Activated T-helper 1 cell treated with anti-CD3 and anti-CD28 coated beads, Interleukin-2, amount 50 U/mL, for 16 hours (primary cell): ENCODE results near the gene MARCHF3.
"Not testable (repeated sequence)": the region's sequence is repeated elsewhere in the genome, so short reads cannot be mapped to it uniquely, and the experiment has no call there.

Source experiments
- DNase-seq, 2 donors: peaks; one replicate each; pipeline ENCODE4 v3.0.0-alpha.2; 2020; ENCODE audit warnings: low read depth in 1 of 2, low spot score in 1 of 2

Gene MARCHF3

DNA sequence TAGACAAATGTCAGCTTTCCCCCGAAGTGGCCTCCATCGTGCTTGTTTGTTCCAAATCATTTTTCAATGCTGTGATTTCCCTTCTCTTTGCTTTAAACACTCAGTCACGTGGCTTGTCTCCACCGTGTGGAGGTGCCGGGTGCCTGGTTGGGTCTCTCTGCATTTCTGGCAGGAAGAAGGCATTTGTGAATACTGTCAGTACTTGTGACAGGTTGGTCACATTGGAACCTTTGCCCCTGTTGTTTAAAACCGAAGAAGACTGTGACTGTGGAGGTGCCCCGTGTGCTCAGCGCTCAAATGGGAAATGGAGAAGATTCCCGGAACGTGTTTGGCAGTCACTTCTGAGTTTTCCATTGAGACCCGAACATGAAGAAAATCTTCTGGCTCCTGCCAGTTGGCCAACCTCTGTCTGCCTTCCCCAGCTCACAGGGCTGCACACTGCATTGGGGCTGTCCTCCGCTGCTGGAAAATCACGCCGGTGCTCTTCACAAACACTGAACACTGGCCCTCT lies 178.8 kb downstream of the MARCHF3 start:
- DNase-seq, result no peak

DNA sequence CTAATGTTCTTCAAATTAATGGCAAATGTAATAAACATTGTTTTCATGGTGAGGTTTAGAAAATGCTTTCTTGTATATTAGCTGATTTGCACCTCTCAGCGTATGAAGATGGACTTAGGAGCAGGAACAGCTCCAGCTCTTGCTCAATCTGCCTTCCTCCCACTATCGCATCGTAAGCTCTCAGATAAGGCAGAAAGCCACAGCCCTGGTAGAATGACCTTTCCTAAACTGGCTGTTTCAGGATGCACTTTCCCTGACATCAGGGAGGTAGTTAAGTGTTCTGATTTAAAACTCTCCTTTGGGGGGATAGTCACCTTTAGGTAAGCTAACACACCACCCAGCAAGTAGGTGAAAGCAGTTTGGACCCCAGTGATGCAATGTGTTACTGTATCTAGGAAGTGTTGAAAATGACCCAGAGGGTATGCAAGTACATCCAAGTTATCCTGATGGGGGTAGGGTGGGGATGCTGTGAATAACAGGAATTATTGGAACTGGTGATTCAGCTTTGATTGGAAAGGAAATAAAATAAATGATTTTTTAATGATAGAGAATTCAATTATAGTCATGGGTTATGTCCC lies 181.2 kb downstream of the MARCHF3 start:
- DNase-seq, result no peak

DNA sequence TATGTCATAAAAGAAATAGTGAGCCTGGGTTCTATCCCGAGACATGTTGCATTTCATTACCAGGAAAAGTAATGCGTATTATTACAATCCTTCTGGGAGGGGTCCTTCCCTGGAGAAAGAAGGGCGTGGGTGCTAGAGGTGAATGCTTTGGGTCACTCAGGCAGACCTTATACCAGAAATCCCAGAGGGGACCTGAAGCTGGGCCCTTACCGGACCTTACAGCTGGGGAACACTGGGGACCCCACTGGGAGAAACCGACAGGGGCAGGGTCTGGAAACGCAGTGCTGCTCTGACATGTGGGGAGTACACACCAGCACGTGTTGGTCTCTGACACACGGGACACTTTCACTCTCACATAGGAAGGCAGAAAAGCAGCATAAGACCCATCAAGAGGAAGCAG lies 182.1 kb downstream of the MARCHF3 start:
- DNase-seq, result no peak

DNA sequence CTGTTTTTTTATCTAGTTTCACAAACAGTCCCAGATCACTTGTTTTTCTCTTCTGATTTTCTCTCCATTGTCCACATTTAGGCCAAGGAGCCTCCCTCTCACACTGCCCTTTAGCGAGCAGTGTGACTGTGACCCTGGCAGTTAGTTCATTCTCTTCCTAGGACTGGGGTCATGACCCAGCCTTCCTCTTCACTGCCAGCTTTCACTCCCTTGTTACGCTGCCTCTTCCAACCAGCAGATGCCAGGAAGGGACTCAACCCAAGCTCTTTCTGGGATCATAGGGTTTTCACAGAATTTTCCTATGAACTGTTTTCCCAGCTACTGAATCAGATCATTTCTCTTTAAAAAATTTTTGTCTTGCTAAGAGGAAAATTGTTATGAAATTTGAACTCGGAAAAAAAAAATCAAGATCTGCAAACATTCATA lies 182.5 kb downstream of the MARCHF3 start:
- no peak for DNase-seq

DNA sequence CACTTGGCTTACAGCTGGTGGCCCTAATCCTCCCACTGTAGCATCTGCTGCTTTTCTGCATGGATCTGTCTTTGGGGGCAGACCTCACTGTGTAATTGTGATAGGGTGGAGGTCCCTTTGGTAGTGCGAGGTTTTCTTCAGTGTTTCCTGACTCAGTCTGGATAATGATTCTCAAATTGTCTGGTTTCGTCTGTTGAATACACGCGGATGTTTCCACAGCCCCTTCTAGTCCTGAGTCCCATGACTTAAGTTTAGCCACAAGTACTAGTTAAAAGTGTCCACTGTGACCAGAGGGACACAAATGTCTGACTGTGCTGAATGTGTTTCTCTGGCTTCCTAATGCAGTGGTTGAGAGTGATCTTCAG lies 182.9 kb downstream of the MARCHF3 start:
- DNase-seq, result no peak

DNA sequence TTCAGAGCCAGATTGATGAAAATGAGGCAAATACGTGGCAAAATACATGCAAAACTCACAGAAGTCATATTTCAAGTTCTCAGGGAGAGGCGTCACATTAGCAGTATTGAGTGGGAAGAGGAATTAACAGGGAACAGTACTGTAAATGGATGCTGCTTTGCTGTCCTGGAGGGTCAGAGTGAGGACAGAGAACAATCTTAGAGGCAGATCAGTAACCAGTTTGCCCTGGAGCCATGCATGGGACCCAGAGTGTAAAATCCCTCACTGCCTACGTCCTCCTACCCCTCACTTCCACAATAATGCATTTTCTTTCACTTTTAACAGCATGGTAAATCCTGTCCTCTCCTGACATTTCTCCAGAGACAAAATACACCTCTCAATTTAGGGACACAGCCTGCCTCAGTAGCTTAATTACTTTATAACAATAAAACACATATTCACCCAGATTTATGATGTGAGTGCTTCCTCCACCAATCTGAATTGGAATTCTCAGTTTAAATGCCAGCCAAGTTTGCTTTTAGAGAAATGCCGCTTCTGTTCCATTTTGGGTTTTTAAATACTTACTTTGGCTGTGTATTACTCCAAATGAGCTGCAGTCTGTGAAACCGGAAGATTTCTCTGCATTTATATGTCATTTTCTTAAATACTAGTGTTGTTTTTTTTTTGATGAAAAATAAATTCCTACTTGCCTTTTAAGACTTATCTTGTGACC lies 183.5 kb downstream of the MARCHF3 start:
- DNase-seq, result no peak

DNA sequence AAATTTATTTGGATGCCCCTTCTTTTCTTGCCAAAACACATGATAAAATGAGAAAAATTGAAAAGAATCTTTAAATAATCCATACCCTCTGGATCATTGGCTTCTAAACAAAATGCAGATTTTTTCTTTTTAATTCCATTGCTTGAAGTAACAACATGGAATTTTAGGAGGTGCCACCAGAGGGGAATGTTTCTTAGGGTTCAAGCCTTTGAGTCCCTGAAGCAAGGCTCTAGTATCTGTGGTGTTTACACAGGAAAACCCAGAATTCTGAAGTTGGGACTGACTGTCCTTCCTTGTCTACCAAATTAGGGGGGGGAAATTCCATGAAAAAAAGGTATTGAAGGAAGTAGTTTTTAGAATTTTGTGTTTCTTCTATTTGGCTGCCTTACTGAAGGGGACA lies 184.0 kb downstream of the MARCHF3 start:
- no peak for DNase-seq

DNA sequence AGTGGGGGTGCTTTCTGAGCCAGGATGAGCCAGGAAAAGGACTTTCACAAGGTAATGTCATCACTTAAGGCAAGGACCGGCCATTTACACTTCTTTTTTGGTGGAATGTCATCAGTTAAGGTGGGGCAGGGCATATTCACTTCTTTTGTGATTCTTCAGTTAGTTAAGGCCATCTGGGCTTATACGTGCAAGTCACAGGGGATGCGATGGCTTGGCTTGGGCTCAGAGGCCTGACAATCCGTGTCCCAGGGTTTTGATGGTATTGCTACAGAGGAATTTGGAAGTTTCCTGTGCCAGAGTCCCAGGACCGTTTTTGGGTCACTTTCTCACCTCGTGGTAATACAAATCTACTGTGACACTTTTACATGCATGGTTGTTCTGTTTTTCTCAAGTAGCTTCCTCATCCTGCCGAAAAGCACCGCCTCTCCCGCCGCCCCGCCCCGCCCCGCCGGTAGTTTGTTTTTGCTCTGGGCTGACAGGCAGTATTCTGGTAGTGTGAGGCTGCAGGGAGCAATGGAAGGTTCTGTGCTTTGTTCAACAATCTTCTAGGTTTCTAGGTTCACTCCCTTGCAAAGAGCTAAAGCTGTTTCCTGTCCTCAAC lies 184.8 kb downstream of the MARCHF3 start:
- peak; percentile 17 to 45 for DNase-seq

DNA sequence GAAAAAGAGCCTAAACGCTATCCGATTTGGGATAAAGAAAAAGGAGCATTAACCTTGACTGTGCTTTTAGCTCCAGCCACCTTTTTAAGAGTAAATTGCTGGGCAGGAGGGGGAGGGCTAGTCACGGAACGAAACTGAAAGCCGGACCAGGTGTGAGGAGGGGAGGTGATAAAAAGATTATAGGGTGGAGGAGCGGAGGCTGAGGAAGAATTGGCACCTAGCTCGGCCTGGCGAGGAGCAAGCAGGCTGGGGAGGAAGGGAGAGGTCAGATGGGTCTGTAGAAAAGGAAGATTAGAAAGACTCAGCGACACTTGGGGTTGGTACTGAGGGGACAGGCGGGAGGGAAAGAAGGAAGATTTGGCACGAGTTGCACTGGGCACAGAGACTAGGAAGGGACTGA lies 187.0 kb downstream of the MARCHF3 start:
- DNase-seq, result not testable (repeated sequence)

DNA sequence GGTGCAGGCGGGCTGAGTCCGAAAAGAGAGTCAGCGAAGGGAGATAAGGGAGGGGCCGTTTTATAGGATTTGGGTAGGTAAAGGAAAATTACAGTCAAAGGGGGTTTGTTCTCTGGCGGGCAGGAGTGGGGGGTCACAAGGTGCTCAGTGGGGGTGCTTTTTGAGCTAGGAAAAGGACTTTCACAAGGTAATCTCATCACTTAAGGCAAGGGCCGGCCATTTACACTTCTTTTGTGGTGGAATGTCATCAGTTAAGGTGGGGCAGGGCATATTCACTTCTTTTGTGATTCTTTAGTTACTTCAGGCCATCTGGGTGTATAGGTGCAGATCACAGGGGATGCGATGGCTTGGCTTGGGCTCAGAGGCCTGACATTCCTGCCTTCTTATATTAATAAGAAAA lies 191.0 kb downstream of the MARCHF3 start:
- not testable (repeated sequence) for DNase-seq

DNA sequence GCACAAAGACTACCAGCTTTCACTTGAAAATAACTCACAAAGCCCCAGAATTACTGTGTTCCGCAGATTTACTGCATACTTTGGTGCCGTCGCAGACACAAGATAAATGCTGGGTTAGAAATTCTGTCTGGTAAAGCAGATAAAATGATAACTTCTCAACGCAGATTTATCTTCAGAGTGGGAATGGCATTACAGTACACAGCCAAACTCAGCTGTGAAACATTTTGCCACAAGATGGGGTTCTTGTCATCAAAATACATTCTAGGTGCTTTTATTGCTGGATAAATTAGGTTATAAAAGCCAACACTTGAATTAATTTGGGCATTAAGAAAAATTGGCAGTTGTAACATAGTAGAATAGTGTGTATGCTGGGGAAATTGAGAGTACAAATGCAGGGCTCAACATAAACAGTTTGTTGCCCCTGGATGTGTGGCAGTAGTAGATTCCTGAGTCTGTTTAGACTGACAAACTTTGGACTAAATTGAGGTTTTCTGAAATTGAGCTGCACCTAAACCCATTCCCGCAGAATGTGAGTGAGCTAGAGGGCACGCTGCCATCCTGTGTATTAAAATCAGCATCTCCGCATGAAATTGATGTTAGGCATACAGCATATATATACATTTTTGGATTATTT lies 192.3 kb downstream of the MARCHF3 start:
- no peak for DNase-seq

DNA sequence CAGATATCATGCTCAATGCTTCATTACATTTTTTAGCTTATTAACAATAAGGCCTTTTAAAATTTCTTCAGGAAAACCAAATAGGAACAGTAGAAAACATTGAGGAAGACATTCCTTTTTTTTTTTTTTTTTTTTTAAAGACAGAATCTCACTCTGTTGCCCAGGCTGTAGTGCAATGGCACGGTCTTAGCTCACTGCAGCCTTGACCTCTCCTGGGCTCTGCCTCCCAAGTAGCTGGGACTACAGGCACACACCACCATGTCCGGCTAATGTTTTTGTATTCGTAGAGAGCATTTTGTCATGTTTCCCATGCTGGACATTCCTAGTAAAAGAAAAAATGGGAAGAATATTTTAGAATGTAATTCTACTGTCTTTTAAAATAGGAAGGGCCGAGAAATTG lies 193.1 kb downstream of the MARCHF3 start:
- DNase-seq, result no peak

DNA sequence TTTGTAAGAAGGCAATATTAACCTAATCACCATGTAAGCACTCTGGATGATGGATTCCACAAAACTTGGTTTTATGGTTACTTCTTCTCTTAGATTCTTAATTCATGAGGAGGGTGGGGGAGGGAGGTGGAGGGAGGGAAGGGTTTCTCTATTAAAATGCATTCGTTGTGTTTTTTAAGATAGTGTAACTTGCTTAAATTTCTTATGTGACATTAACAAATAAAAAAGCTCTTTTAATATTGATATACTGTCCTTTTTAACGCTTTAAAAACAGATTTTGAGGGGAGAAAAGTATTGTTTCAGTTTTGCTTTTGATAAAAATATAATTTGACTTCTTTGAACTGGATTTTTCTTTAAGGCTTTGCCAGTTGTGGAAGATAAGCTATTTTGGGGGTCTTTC lies 193.6 kb downstream of the MARCHF3 start:
- no peak for DNase-seq

DNA sequence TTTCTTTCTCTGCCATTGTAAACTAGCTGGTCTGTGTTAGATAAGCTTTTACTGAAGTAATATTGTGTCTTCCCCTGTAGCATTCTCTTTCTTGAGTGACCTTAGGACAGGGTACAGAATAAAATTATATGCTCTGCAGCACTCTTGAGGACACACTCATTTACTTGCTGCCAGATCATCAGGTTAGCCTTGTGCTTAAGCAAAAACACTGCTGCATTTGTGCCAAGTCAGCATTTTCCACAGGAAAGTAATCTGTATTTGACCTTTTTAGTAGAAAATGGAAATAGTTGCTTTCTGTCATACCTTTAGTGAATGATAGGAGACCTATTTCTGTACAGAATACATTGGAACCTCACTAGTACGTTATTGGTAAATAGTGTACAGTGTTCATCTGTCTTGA lies 199.2 kb downstream of the MARCHF3 start:
- DNase-seq, result no peak

DNA sequence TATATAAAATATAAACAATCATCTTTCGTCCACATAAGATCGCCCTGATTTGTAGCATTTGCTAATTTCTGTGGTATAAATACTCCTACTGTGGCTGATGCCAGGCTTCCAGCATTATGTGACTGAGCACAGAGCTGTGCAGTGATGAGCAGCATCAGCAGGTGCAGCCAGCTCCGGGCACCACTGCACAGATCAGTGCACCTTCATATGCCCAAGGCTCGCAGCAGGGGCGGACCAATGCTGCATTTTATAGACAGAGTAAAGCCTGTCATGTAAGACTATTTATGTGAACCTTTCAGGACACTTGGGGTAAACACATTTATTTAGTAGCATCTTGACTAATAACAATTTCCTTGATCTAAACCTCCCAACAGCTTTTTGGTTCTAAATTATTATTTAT lies 200.3 kb downstream of the MARCHF3 start:
- no peak for DNase-seq

DNA sequence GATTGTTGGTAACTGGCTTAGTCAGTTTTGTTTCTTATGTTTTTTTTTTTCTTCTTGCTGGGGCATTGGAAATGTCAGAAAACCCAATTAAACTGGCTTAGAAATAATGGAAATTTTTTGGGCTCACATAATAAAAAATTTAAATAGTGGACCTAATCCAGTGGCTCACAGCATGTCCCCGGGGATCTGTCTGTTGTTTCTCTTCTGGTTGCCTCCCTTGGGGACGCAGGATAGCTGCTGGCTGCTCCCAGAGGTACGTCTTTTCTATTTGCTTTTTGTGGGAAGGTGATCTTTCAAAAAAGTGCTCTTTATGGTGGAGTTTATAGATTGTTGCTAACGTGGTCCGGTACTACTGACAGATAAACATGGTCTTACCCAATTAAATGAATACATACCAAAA lies 201.3 kb downstream of the MARCHF3 start:
- no peak for DNase-seq

DNA sequence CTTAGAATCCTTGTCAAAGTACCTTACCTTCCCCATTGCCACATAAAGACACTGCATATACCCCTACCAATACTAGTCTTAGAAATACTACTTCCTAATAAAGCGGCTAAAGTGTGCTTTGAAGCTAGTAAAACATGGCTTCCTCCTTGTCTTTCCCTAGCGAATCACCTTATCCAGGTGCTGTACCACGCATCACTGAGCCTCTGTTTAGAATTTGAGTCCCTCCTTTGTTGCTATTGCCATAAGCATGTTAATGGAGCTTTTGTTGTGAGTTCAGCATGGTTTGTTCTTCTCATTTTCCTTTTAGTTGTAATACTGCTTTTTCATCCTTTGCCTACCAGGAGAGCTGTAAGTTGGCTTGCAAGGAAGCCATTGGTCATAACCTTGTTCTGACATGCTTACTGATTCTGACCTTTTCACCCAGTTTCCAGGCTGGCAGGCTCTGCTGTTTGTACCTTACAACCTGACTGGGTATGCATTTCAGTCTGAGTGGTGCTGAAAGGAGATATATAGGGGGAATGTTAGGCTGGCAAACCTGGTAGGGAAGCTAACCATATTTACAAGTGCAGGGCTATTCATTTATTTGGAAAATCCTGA lies 203.6 kb downstream of the MARCHF3 start:
- no peak for DNase-seq

DNA sequence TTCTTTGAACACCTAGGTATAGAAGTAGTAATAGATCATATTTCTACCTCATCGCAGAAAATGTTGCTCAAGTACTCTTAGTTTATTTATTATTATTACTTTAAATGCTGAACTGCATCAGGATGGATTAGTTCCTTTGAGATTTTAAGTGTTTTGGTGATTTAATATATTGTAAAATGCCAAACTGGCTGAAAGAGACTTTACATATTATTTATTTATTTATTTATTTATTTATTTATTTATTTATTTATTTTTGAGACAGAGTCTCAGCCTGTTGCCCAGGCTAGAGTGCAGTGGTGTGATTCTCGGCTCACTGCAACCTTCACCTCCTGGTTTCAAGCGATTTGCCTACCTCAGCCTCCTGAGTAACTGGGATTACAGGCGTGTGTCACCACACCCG lies 211.1 kb downstream of the MARCHF3 start:
- DNase-seq, result no peak

DNA sequence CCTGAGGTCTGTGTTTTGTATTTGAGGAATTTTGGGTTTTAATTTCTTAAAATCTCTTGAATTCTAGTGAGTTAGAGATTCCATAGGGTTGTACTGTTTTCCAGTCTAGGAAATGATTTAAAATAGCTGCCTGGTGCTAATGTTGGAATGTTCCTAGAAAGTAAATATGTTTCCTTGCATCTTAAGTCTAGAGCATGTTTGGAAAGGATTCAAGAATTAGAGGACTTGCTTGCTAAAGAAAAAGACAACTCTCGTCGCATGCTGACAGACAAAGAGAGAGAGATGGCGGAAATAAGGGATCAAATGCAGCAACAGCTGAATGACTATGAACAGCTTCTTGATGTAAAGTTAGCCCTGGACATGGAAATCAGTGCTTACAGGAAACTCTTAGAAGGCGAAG lies 211.6 kb downstream of the MARCHF3 start:
- DNase-seq, result no peak
